D721Med (cell line): ENCODE results near the gene GABRB3.

Experiments used
- DNase-seq: peaks from one replicate; pipeline ENCODE4 v3.0.0; 2011; ENCODE audit warnings: low spot score; ENCODE audit not compliant: insufficient read length
- FAIRE-seq: peaks from 2 replicates; lab custom pipeline; 2011; peaks lifted over from hg19 to GRCh38; lab: Jason Lieb, UNC
- TF ChIP-seq, protein P1 (sequence below): IDR thresholded peaks from 2 replicates; pipeline ENCODE4 v1.5.1; 2012; ENCODE audit warnings: mild to moderate bottlenecking, control low read depth; ENCODE audit not compliant: insufficient read depth; ENCODE audit errors: missing control alignments

Gene GABRB3

DNA sequence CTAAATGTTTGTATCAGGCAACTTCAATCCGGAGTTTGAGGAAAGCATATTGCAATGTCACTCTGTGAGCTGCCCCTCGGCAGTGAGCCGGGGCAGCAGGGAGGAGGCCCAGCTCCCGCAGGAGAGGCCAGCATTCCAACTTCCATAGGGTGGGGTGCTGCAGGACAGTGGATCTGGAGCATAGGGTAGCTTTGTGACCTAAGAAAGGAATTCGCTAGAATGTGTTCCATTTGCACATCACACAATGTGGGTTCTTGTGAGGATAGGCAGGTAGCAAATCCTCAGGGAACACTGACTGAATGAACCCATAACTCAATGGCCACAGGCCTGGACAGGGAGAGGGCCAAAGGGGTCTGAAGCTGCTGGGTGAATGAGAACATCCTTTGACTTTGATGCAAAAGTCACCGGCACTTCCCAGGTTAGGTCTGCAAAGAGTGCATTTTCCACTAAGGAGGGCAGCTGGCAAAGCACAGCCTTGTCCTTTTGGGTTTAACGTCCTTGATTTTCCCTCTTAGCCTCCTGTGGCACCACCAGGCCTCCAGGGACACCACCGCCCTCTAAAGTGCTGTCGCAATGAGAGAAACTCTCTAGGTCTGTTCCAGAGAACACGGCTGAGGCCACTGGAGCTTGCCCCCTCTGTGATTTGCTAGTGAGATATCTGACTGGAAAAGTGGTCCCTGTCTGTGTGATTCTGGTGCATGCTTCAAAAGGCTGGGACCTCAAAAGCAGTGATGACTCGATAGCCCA, 36.2 kb downstream of the GABRB3 start:
- no peak for FAIRE-seq

DNA sequence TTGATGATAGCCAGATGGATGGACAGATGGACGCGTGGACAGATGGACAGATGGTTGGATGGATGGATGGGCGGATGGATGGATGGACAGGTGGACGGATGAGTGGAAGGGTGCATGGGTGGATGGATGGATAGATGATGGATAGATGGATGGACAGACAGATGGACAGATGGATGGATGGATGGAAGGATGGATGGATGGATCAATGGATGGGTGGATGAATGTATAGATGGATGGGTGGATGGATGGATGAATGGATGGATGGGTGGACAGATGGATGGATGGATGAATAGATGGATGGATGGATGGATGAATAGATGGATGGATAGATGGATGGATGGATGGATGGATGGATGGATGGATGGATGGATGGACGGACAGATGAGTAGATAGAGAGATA, 40.9 kb downstream of the GABRB3 start:
- FAIRE-seq, result no peak
- TF ChIP-seq, protein P1, sequence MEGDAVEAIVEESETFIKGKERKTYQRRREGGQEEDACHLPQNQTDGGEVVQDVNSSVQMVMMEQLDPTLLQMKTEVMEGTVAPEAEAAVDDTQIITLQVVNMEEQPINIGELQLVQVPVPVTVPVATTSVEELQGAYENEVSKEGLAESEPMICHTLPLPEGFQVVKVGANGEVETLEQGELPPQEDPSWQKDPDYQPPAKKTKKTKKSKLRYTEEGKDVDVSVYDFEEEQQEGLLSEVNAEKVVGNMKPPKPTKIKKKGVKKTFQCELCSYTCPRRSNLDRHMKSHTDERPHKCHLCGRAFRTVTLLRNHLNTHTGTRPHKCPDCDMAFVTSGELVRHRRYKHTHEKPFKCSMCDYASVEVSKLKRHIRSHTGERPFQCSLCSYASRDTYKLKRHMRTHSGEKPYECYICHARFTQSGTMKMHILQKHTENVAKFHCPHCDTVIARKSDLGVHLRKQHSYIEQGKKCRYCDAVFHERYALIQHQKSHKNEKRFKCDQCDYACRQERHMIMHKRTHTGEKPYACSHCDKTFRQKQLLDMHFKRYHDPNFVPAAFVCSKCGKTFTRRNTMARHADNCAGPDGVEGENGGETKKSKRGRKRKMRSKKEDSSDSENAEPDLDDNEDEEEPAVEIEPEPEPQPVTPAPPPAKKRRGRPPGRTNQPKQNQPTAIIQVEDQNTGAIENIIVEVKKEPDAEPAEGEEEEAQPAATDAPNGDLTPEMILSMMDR, result no peak

More for the DNA sequence above, 36.2 kb downstream of the GABRB3 start:
- DNase-seq, result no peak
- TF ChIP-seq, protein P1, result no peak

DNA sequence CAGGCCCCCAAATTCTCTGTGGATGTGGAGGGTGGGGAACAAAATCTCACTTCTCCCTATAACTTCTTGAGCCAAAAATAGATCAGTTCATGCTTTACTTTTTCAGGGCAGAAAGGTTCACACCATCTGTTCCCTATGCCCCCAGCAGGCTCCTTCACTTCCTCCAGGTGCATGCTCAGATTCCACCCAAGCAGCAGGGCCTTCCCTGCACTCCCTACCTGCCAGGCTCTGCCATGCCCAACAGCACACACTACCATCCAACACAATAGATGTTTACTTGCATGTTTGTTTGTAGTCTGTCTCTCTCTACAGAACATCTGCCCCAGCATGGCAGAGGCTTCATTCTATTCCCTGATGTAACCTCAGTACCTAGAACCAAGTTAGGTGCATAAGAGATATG, 43.3 kb downstream of the GABRB3 start:
- no peak for FAIRE-seq
- DNase-seq, result no peak
- TF ChIP-seq, protein P1, result no peak

More for the DNA sequence above, 40.9 kb downstream of the GABRB3 start:
- DNase-seq, result no peak

DNA sequence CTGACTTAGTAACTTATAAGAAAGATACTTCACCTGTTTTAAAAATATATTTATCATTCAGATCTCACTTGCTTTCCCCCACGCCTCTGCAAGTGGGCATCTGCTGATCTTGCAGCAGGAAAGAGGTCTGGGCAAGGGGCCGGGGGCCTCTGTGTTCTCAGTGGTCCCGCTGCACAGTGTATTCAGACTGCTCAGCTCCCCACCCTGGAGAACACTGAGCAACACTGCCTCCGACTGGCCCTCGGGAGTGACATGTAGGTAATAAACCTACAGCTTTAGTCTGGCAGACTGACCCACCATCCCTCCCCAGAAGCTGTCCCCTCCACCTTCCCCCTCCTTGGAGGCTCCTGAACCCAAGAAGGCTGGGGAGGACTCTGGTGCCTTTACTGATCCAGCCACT, 43.8 kb downstream of the GABRB3 start:
- FAIRE-seq, result no peak
- no peak for DNase-seq
- TF ChIP-seq, protein P1, result no peak

DNA sequence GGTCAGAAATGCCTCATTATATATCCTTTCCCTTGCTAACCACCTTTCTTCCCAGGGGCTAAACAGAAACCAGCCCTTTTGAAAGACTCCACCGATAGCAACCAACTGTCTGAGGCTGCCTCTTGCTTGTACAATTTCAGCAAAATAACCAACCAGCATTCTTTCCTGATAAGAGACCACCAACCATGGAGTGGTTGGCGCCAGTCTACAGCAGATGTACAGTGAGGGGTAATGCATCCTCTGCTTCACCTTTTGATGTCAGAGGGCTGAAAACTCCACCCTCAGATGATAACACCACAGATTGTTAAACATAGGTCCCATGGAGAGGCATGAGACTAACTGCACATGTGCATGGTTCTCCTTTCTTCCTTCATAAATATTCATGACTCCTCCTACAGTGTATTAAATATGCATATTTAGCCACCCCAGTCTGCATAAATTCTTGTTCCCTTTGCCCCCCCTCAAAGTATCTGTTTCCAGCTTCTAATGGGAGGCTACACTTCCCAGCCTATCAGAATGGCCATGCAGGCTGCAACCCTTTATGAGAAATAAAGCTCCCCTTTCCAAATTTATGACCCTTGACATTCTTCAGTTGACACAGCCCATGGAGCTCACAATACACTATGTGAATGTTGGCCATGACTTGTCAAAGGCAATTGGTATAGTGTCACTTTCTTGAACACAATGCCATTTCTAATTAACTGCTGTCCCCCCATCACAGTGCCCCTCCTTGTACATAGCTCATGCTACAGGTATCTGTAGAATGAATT, 48.3 kb downstream of the GABRB3 start:
- TF ChIP-seq, protein P1, result no peak
- DNase-seq, result no peak
- no peak for FAIRE-seq

DNA sequence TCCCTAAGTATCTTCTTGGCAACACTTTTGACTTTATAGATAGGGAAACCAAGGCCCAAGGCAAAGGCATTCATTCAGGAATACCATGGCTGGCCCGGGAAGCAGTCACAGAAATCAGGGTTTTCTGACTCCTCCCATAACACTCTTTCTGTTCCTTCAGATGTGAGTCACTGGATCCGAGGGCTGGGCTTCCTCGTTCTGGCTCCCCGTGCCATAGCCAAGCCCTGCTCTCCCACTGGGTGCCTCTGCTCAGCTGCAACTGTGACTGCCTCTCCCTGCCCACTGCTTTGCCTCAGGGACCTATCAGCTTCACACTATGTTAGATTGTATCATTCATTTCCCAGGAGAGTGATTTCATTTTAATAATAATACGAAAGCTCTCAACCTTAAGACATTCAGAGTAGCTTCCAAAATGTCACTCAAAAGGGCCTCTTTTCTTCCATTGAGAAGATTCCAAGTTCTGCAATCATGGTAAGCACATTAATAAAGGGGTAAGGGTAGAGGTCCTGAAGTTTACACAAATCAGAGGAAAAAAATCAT, 50.2 kb downstream of the GABRB3 start:
- FAIRE-seq, result no peak
- DNase-seq, result no peak
- TF ChIP-seq, protein P1, result no peak
